Cardiac muscle cell (in vitro differentiated cells and primary cell): ENCODE results near the gene RPP25L. TPM values are rescaled to one million over a fixed set of nuclear protein-coding genes. Genes with fewer than 3 reads are reported as not detected.

Source experiments
- DNase-seq, 2 donors: peaks; one replicate each; pipeline versions ENCODE4 v3.0.0 to v3.0.0-alpha.2; 2010 to 2017; ENCODE audit warnings: low read depth in 1 of 2, low spot score in 1 of 2
- H3K27ac ChIP-seq: fragments of 200-600 bp; sonication (generic); 2 replicates; pipeline ENCODE4 v1.5.1; 2016
- H3K27me3 ChIP-seq: fragments of 200-600 bp; sonication (generic); 2 replicates; pipeline ENCODE4 v1.6.0; 2016; ENCODE audit warnings: control low read depth
- H3K36me3 ChIP-seq: fragments of 200-600 bp; sonication (generic); 2 replicates; pipeline ENCODE4 v1.5.1; 2016; ENCODE audit warnings: control low read depth
- H3K4me1 ChIP-seq: fragments of 200-600 bp; sonication (generic); 2 replicates; pipeline ENCODE4 v1.8.1; 2017; ENCODE audit warnings: low read depth, mild to moderate bottlenecking, mixed run types
- H3K4me3 ChIP-seq: fragments of 200-600 bp; sonication (generic); 2 replicates; pipeline ENCODE4 v1.5.1; 2016; ENCODE audit warnings: mild to moderate bottlenecking
- H3K9me3 ChIP-seq: fragments of 200-600 bp; sonication (generic); 2 replicates; pipeline ENCODE4 v1.5.1; 2017; ENCODE audit warnings: low read depth, mild to moderate bottlenecking, control low read depth
- polyA plus RNA-seq: library from polyadenylated mRNA; unstranded; fragments of >200 nt; fragmentation: Nextera tagmentation; extraction: Ambion mirVana; gene quantifications from 2 replicates; pipeline ENCODE4 v1.2.1, GENCODE V29; 2016
- total RNA-seq: library from RNA; depleted of rRNA; stranded (reverse); fragments of >200 nt; gene quantifications from 2 replicates; pipeline ENCODE4 v1.2.3, GENCODE V29; 2016
- TF ChIP-seq, protein P1 (sequence below): IDR thresholded peaks from 2 replicates; pipeline ENCODE4 v1.5.1; 2012; ENCODE audit warnings: low read depth, mild to moderate bottlenecking, low read length

RPP25L gene
- total and polyA plus RNA-seq, 2 experiments from 2014 or later = 68.4 to 84.3 TPM

DNA sequence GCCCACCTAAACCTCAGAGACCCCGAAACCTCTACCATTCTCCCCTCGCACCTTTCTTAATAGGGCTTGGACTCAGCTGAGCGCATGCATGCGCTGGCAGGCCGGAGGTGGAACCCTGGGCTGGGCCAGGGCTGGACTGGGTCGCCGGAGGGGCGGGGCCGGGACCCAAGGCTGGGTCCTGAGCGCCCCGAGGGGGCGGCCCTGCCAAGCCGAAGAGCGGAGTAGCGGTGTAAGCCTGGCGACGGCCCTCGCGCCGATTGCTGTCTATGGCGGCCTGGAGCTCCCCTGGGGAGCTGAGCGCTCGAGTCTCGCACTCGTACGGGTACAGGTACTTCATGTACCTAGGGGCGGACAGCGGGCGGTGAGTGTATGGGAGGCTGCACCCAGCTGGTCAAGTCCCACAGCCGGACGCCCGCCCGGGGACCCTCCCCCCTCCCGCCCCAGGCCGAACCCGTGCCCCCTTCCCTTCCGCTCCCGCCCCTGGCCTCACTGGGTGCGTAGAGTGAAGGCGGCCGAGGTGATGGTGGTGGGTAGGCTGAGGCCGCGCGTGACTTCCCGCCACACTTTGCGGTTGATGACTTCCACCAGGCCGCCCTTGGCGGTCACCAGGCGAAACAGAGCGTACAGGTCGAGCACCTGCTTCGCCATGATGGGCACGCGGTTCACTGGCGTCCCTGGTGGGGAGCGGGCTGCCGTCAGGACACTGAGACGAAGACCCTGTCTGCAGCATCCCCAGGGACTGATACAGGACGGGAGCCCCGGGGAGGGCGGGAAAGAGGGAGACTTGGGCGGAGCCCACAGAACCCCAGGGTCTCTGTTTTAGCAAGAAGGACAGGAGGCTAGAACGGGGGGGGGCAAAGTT, 11.7 kb upstream of the RPP25L start:
- Histone ChIP-seq H3K27ac (no peak overlapping the region), H3K4me1 (peaks cover 3% of the 10 kb centered on the region), H3K4me3 (no peak overlapping the region), H3K9me3 (no peaks in the 10 kb centered on the region), H3K27me3 (peaks cover 54% of the 10 kb centered on the region), H3K36me3 (no peaks in the 10 kb centered on the region)
- TF ChIP-seq, protein P1, sequence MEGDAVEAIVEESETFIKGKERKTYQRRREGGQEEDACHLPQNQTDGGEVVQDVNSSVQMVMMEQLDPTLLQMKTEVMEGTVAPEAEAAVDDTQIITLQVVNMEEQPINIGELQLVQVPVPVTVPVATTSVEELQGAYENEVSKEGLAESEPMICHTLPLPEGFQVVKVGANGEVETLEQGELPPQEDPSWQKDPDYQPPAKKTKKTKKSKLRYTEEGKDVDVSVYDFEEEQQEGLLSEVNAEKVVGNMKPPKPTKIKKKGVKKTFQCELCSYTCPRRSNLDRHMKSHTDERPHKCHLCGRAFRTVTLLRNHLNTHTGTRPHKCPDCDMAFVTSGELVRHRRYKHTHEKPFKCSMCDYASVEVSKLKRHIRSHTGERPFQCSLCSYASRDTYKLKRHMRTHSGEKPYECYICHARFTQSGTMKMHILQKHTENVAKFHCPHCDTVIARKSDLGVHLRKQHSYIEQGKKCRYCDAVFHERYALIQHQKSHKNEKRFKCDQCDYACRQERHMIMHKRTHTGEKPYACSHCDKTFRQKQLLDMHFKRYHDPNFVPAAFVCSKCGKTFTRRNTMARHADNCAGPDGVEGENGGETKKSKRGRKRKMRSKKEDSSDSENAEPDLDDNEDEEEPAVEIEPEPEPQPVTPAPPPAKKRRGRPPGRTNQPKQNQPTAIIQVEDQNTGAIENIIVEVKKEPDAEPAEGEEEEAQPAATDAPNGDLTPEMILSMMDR = no peak
- no peak for DNase-seq

DNA sequence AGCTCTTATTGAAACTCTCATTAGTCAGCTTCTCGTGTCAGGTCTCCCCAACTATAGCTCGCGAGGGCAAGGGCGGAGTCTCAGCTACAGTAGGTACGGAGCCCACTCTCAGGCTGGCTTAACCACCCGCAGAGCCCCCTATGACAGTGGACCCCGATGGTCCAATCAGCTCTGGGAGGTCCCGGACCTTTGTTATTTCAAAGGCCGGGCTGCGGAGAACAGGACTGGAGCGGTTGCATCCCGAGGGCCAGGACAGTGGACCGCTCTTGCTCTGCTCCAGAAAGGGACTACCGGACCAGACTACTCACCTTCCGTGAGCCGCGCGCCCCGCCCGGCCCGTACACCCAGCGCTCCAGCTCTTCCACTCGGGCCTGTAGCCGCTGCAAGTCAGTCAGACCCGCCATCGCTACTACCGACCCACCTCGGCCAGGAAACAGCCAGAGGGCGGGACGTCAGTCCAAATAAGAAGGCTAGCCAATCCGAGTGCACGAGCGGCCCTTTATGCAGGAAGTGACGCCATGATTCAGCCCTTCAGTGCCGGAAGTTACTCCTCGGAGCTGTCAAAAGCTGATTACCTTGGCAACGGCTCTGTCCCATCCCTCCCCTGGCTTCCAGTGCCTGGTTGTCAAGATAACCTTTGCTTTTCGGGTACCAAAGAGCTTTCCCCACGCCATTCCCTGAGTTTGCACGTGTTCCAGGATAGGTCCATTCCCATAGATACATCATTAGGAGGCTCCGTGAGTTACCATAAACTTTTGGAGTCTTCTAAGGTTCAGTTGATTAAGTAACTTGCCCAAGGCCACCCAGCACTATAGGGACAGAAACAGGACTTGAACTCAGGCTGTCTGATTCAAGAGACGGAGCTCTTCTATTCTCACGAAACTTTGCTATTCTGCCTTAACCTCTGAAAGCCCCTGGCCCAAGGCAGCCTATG, 8.4 kb upstream of the RPP25L start, which contains the start of gene DCTN3:
Gene DCTN3, minus strand, starts transcription at position 435 of the 934 bp plus-strand sequence. Its CDS starts 31 bp downstream, at position 404.
- H3K36me3 ChIP-seq = peaks cover 12% of the 10 kb centered on the region
- peaks cover 3% of the 10 kb centered on the region for H3K4me1 ChIP-seq
- H3K27ac ChIP-seq = no peak within 1 kb of the TSS
- H3K27me3 ChIP-seq = peaks cover 22% of the 10 kb centered on the region
- DNase-seq = peak; percentile 97
- H3K4me3 ChIP-seq = peak within 1 kb of the TSS; percentile 85
- TF ChIP-seq, protein P1 = no peak
- H3K9me3 ChIP-seq = no peaks in the 10 kb centered on the region

GRCh38 chr9:34615132-34615531, 3.2 kb upstream of the RPP25L start:
- H3K27ac ChIP-seq = no peak overlapping the region
- H3K9me3 ChIP-seq = no peaks in the 10 kb centered on the region
- H3K4me1 ChIP-seq = peaks cover 12% of the 10 kb centered on the region
- no peak for DNase-seq
- no peaks in the 10 kb centered on the region for H3K27me3 ChIP-seq
- H3K36me3 ChIP-seq = peaks cover 12% of the 10 kb centered on the region
- no peak overlapping the region for H3K4me3 ChIP-seq
- TF ChIP-seq, protein P1 = no peak

GRCh38 chr9:34612788-34613390, 992 bp upstream of the RPP25L start:
- peak; percentile 77 to 90 for DNase-seq
- TF ChIP-seq, protein P1 = peak; percentile 91
- Histone ChIP-seq H3K27me3 (no peaks in the 10 kb centered on the region), H3K4me3 (peak overlapping the region; percentile 58), H3K9me3 (no peaks in the 10 kb centered on the region), H3K27ac (no peak overlapping the region), H3K36me3 (peaks cover 12% of the 10 kb centered on the region), H3K4me1 (peaks cover 8% of the 10 kb centered on the region)

DNA sequence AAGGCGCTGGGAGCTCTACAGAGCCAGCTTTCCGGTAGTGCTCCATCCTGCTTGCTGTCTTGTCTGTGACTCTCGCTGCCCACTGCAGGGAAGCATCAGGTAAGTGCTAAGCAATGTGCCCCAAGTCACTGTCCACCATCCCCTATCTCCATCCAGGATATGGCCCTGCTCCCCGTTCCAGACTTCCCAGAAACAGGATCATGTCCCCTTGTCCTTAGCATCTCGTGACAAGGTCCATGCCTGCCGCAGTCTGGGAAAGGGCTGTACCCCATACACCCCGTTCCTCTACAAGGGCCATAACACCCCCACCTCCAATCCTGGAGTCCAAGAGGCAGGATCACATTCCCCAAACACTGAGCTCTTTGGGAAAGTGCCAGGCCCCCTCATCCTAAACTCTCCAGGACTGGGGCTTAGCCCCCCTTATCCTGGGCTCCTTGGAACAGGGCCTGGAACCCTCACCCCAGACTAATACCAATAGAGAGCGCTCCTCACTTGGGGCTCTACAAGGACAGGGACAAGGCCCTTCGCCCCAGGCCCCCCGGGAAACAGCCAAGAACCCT, 566 bp downstream of the RPP25L start:
- Histone ChIP-seq H3K27ac (peak overlapping the region; percentile 79), H3K36me3 (no peaks in the 10 kb centered on the region), H3K27me3 (no peaks in the 10 kb centered on the region), H3K4me3 (peak overlapping the region; percentile 58), H3K4me1 (peaks cover 8% of the 10 kb centered on the region), H3K9me3 (no peaks in the 10 kb centered on the region)
- TF ChIP-seq, protein P1 = no peak
- no peak for DNase-seq
